ENCODE measurements around the gene FREY1. TPM values are rescaled to one million over a fixed set of nuclear protein-coding genes. Genes with fewer than 3 reads are reported as not detected.

FREY1 gene
- total RNA-seq, 2 experiments from 2014 or later, result 0.32 to 0.76 TPM

DNA sequence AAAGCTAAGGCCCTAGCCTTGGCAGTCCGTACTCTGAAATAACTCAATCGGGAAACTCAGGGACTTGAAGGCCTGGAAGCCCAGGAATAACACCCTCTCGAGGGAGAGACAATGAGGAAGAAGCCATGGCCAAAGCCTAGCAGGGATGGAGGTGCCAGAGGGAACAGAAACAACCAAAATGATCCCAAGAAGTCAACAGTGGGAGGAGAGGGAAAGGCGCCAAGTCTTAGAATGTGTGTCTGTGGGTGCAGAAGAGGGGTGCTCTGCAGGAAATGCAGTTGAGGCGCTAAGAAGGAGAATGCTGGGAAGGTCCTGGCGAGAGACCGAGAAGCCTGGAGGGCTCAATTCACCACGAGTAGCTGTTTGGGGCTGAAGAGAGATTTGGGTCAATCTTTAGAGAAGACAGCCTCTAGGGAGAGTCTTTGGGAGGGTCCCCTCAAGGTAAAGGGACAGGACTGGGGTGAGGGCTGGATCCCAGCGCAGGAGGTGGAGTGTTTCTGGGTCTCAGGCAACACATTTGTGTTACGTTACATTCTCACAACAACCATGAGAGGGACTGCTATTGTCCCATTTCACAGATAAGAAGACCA is 22.4 kb downstream of the FREY1 start:
- no peaks in the 10 kb centered on the region for H3K9me3 Mint-ChIP-seq
- CTCF ChIA-PET, result no interaction called here
- peaks cover 6% of the 10 kb centered on the region for H3K4me1 Mint-ChIP-seq (ENCODE audit: low read depth)
- H3K36me3 Mint-ChIP-seq (ENCODE audit: low read depth), result peaks cover 7% of the 10 kb centered on the region
- no peak for DNase-seq
- H3K27ac Mint-ChIP-seq, result no peak overlapping the region
- peak overlapping the region; percentile 56 for H3K4me3 Mint-ChIP-seq
- H3K27me3 Mint-ChIP-seq (ENCODE audit: low read depth), result no peaks in the 10 kb centered on the region
- intact Hi-C loops (cut with micrococcal nuclease), result loop anchor here (1.0 kb wide), 4 partner anchors 15 to 236 kb away; partner anchors contain the start of genes CRY2 and PEX16

DNA sequence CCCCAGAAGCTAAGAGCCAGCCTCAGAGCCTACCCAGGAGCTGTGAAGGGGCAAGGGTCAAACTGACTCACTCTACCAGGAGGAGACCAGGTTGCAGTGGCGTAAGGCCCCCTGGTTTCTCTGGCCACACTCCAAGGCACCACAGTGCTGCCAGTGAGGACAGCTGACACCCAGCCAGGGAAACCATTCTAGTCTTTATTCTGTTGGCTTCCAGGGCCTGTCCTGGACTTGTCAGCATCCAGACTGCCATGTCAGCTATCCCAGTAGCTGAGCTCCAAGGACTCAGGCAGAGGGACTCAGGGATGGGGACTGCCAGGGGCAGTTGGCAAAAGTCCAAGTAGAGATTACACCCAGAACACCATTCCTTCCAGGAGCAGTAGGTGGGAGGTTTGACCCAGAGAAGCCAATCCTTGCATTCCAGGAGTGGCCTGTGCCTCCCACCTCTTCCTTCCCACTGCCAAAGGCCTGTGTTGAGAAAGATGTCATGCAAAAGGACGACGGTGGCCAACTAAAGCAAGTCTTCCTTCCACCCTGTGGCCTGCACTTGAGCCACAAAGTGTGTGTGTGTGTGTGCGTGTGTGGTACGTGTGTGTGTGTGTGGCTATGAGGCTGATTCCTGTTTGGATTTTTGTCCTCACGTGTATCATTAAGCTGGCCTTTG is 25.2 kb downstream of the FREY1 start:
- H3K36me3 Mint-ChIP-seq (ENCODE audit: low read depth), result peaks cover 13% of the 10 kb centered on the region
- H3K9me3 Mint-ChIP-seq, result no peaks in the 10 kb centered on the region
- H3K4me1 Mint-ChIP-seq (ENCODE audit: low read depth), result peaks cover 6% of the 10 kb centered on the region
- no peaks in the 10 kb centered on the region for H3K27me3 Mint-ChIP-seq (ENCODE audit: low read depth)
- CTCF ChIA-PET, result no interaction called here
- intact Hi-C loops (cut with micrococcal nuclease), result no loop called here
- no peak overlapping the region for H3K4me3 Mint-ChIP-seq
- no peak for DNase-seq
- H3K27ac Mint-ChIP-seq, result no peak overlapping the region

DNA sequence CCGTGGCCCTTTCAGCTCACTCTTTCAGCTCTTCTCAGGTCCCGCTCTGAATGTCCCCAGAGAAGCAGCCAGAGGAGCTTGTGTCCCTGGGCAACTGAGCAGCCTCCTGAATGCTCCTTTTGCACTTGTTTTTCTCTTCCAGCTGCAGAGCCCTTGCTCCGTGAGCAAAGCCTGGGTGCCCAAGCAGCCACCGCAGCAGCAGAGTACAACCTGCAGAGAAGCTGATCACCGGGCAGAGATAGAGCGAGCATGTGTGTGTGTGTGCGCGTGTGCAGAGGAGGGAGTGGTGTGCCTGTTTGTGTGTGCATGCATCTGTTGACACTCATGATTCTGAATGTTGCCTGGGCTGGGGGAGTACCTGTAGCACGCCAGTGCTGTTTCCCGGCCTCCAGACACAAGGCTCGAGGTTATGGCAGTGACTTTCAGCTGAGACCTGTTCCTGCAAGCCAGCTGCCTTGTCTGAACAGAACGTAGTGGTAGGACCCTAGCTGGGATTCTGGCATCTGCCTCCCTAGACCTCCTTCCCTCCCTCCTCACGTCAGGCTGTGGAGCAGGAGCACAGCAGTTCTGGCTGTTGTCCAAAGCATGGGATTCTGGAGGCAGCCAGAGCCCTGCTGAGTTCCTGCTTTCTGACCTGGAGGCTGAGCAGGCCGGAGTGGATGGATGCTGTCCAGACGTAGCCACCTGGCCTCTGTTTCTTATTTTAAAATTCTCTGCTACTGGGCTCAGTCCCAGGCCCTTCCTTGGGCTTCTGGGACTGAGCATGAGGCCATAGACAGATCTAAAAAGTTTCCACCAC is 26.1 kb downstream of the FREY1 start:
- no peak for DNase-seq
- H3K36me3 Mint-ChIP-seq (ENCODE audit: low read depth), result peaks cover 13% of the 10 kb centered on the region
- H3K4me1 Mint-ChIP-seq (ENCODE audit: low read depth), result peaks cover 6% of the 10 kb centered on the region
- intact Hi-C loops (cut with micrococcal nuclease), result no loop called here
- no peaks in the 10 kb centered on the region for H3K9me3 Mint-ChIP-seq
- H3K27ac Mint-ChIP-seq, result no peak overlapping the region
- no peaks in the 10 kb centered on the region for H3K27me3 Mint-ChIP-seq (ENCODE audit: low read depth)
- no peak overlapping the region for H3K4me3 Mint-ChIP-seq
- CTCF ChIA-PET, result no interaction called here

- H3K27me3 Mint-ChIP-seq (ENCODE audit: low read depth), result no peaks in the 10 kb centered on the region
- H3K27ac Mint-ChIP-seq, result no peak overlapping the region
- H3K4me3 Mint-ChIP-seq, result no peak overlapping the region
- H3K4me1 Mint-ChIP-seq (ENCODE audit: low read depth), result peaks cover 4% of the 10 kb centered on the region
- H3K9me3 Mint-ChIP-seq, result no peaks in the 10 kb centered on the region
- CTCF ChIA-PET, result no interaction called here
- no peak for DNase-seq
- peaks cover 17% of the 10 kb centered on the region for H3K36me3 Mint-ChIP-seq (ENCODE audit: low read depth)
- intact Hi-C loops (cut with micrococcal nuclease), result no loop called here
Measured at GRCh38 chr11:45879803-45880686, 27.0 kb downstream of the FREY1 start.

- peaks cover 26% of the 10 kb centered on the region for H3K36me3 Mint-ChIP-seq (ENCODE audit: low read depth)
Measured at GRCh38 chr11:45877845-45878244, 29.2 kb downstream of the FREY1 start.

GRCh38 chr11:45877221-45877620 is 29.9 kb downstream of the FREY1 start:
- intact Hi-C loops (cut with micrococcal nuclease), result no loop called here
- DNase-seq, result no peak
- Mint-ChIP-seq H3K27ac (no peak overlapping the region), H3K36me3 (ENCODE audit: low read depth) (peaks cover 26% of the 10 kb centered on the region), H3K4me3 (no peak overlapping the region), H3K4me1 (ENCODE audit: low read depth) (no peaks in the 10 kb centered on the region), H3K9me3 (no peaks in the 10 kb centered on the region), H3K27me3 (ENCODE audit: low read depth) (no peaks in the 10 kb centered on the region)
- CTCF ChIA-PET, result no interaction called here

More at GRCh38 chr11:45877845-45878244, 29.2 kb downstream of the FREY1 start:
- Mint-ChIP-seq H3K9me3 (no peaks in the 10 kb centered on the region), H3K4me3 (no peak overlapping the region), H3K27me3 (ENCODE audit: low read depth) (no peaks in the 10 kb centered on the region), H3K27ac (no peak overlapping the region), H3K4me1 (ENCODE audit: low read depth) (no peaks in the 10 kb centered on the region)
- DNase-seq, result no peak
- CTCF ChIA-PET, result no interaction called here
- intact Hi-C loops (cut with micrococcal nuclease), result no loop called here

GRCh38 chr11:45876401-45876800 is 30.7 kb downstream of the FREY1 start:
- H3K9me3 Mint-ChIP-seq, result no peaks in the 10 kb centered on the region
- DNase-seq, result no peak
- H3K4me3 Mint-ChIP-seq, result no peak overlapping the region
- no peak overlapping the region for H3K27ac Mint-ChIP-seq
- CTCF ChIA-PET, result no interaction called here
- intact Hi-C loops (cut with micrococcal nuclease), result no loop called here
- H3K27me3 Mint-ChIP-seq (ENCODE audit: low read depth), result no peaks in the 10 kb centered on the region
- peaks cover 27% of the 10 kb centered on the region for H3K36me3 Mint-ChIP-seq (ENCODE audit: low read depth)
- H3K4me1 Mint-ChIP-seq (ENCODE audit: low read depth), result no peaks in the 10 kb centered on the region

GRCh38 chr11:45872651-45873356 is 34.3 kb downstream of the FREY1 start:
- Mint-ChIP-seq H3K9me3 (no peaks in the 10 kb centered on the region), H3K36me3 (ENCODE audit: low read depth) (peaks cover 30% of the 10 kb centered on the region), H3K27me3 (ENCODE audit: low read depth) (no peaks in the 10 kb centered on the region), H3K27ac (no peak overlapping the region), H3K4me1 (ENCODE audit: low read depth) (no peaks in the 10 kb centered on the region), H3K4me3 (no peak overlapping the region)
- intact Hi-C loops (cut with micrococcal nuclease), result loop anchor here (1.0 kb wide), 1 partner anchor 133 kb away; no protein-coding TSS in a partner anchor
- DNase-seq, result peak; percentile 55
- CTCF ChIA-PET, result interaction anchor here (0.8 to 4.8 kb wide), 9 partner anchors 11 to 133 kb away, joined by 3 to 29 read pairs (median 4); partner anchors contain the start of gene PEX16

DNA sequence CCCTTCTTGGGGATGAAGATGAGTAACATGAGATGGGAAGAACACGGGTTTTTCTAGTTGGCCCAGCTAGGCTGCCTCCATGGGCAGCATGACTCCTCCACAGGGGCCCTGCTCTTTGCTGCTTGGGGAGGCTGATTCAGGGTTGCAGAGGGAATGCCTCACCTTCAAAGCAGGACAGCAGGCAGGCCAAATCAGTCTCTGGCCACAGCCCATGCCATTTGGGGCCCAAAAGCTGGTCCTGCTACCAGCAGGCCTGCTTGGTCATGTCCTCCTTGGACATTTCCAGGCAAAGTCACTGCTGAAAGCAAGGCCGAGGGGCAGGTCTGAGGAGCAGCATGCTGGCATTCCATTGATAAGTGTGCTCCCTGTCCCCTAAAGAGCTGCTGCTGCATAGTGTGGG is 35.4 kb downstream of the FREY1 start:
- Mint-ChIP-seq H3K4me1 (ENCODE audit: low read depth) (no peaks in the 10 kb centered on the region), H3K4me3 (no peak overlapping the region), H3K27ac (no peak overlapping the region), H3K9me3 (no peaks in the 10 kb centered on the region), H3K27me3 (ENCODE audit: low read depth) (no peaks in the 10 kb centered on the region), H3K36me3 (ENCODE audit: low read depth) (peaks cover 33% of the 10 kb centered on the region)
- DNase-seq, result no peak
- CTCF ChIA-PET, result interaction anchor here (0.8 to 4.8 kb wide), 6 partner anchors 10 to 457 kb away, joined by 3 to 29 read pairs (median 5); no protein-coding TSS in a partner anchor
- intact Hi-C loops (cut with micrococcal nuclease), result loop anchor here (1.0 kb wide), 1 partner anchor 135 kb away; no protein-coding TSS in a partner anchor

- Mint-ChIP-seq H3K4me1 (ENCODE audit: low read depth) (no peaks in the 10 kb centered on the region), H3K9me3 (no peaks in the 10 kb centered on the region), H3K27ac (no peak overlapping the region), H3K36me3 (ENCODE audit: low read depth) (peaks cover 37% of the 10 kb centered on the region), H3K27me3 (ENCODE audit: low read depth) (no peaks in the 10 kb centered on the region), H3K4me3 (no peak overlapping the region)
- CTCF ChIA-PET, result interaction anchor here (4.8 kb wide), 1 partner anchor 9 kb away, joined by 29 read pairs; no protein-coding TSS in a partner anchor
- DNase-seq, result no peak
- intact Hi-C loops (cut with micrococcal nuclease), result no loop called here
Measured at GRCh38 chr11:45870706-45871105, 36.4 kb downstream of the FREY1 start.

GRCh38 chr11:45869551-45869950 is 37.5 kb downstream of the FREY1 start:
- intact Hi-C loops (cut with micrococcal nuclease), result no loop called here
- Mint-ChIP-seq H3K9me3 (no peaks in the 10 kb centered on the region), H3K27me3 (ENCODE audit: low read depth) (no peaks in the 10 kb centered on the region), H3K36me3 (ENCODE audit: low read depth) (peaks cover 34% of the 10 kb centered on the region), H3K4me1 (ENCODE audit: low read depth) (no peaks in the 10 kb centered on the region), H3K27ac (no peak overlapping the region), H3K4me3 (no peak overlapping the region)
- no peak for DNase-seq
- CTCF ChIA-PET, result no interaction called here
